GM12865 (cell line): ENCODE results near the gene ATPAF1.
A peak's percentile ranks its signal among the peaks of the same experiment; 100 is the strongest.

ENCODE experiments used
- DNase-seq: peaks from one replicate; pipeline ENCODE4 v3.0.0; 2010; ENCODE audit warnings: low read depth
- H3K4me3 ChIP-seq: 2 replicates; pipeline ENCODE4 v1.5.1; 2011; ENCODE audit warnings: mild to moderate bottlenecking, low read depth, low read length, control low read depth
- CTCF ChIP-seq: IDR thresholded peaks from 2 replicates; pipeline ENCODE4 v1.5.1; 2011; ENCODE audit warnings: low read length, control low read depth, low read depth, inconsistent platforms; ENCODE audit not compliant: insufficient read depth; ENCODE audit errors: missing control alignments

Gene ATPAF1

DNA sequence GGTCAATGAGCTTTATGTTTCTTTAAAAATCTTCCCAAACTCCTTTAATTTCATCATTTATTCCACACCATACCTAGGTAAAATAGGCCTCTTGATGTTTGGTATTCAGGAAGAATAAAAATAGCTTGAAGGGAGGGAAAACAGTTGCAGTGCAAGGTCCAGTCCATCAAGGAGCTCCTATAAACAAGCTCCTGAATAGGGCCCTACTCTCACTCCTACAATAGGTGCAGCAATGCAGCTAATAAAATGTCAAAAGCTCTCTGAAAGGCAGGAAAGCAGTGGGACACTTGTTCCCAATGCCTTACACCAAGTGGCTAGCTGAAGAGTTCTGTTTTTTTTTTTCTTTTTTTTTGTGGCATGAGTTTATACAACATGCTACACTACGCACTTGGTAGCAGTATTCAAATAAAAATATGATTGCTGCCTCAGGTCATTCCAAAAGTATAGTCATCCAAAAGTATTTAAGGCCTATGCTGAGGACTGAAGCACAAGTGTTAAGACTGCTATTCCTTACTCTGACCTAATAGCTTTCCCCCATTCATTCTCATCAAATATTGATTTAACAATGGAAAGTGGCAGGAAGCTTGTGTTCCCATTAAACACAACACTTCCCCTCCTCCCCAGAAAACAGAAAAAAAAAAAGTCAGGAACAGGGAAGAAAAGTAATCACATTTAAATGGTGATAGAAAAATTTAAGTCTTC is 13.3 kb upstream of the ATPAF1 start:
- no peak for DNase-seq
- no peak for TF ChIP-seq CTCF
- no peak overlapping the region for H3K4me3 ChIP-seq

GRCh38 chr1:46679789-46680573 is 11.8 kb upstream of the ATPAF1 start:
- TF ChIP-seq CTCF: no peak
- no peak overlapping the region for H3K4me3 ChIP-seq

DNA sequence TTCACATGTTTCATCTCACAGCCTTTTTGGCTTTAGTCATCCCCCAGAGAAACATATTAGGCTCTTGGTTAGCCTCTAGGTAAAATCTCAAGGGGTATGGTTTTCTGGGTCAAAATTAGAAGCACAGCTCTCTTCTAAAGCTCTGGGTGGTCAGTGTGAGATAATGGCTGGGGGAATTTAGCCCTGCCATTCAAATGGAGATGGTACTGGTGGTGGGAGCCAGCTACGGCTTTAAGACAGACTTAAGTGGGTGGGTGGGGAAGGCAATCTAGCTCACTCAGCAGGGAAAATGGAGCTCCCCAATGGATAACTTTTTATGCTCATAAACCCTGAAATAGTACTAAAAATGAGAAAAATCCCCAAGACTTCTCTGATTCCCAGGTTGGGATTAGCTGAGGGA is 9.2 kb upstream of the ATPAF1 start:
- TF ChIP-seq CTCF: no peak
- DNase-seq: no peak
- H3K4me3 ChIP-seq: no peak overlapping the region

More at GRCh38 chr1:46679789-46680573, 11.8 kb upstream of the ATPAF1 start:
- no peak for DNase-seq

DNA sequence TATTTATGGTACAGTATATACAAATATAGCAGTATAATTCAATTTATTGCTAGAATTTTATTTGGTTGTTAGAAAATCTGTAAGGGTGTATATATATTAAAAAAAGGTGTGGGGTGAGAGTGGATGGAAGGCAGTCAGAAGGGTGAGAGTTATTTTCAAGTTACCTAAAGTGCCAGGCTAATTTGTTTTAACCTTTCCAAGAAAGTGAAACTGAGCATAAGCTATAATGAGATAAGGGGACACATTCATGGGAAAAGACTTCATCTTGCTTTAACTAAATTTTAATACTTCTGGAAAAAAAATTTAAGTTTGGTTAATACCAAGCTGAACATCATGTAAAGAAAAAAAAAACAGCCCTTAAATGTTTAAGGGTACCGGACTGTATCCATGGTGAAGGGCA is 8.4 kb upstream of the ATPAF1 start:
- DNase-seq: no peak
- TF ChIP-seq CTCF: no peak
- no peak overlapping the region for H3K4me3 ChIP-seq

- no peak for TF ChIP-seq CTCF
- DNase-seq: peak; percentile 31
- H3K4me3 ChIP-seq: no peak overlapping the region
Observed at GRCh38 chr1:46675549-46676314, 7.6 kb upstream of the ATPAF1 start.

GRCh38 chr1:46673749-46674182 is 5.6 kb upstream of the ATPAF1 start:
- TF ChIP-seq CTCF: no peak
- H3K4me3 ChIP-seq: no peak overlapping the region
- no peak for DNase-seq
